ENCODE results near the gene DOK6.
"Not testable (repeated sequence)": the region's sequence is repeated elsewhere in the genome, so short reads cannot be mapped to it uniquely, and the experiment has no call there.

DOK6 gene

DNA sequence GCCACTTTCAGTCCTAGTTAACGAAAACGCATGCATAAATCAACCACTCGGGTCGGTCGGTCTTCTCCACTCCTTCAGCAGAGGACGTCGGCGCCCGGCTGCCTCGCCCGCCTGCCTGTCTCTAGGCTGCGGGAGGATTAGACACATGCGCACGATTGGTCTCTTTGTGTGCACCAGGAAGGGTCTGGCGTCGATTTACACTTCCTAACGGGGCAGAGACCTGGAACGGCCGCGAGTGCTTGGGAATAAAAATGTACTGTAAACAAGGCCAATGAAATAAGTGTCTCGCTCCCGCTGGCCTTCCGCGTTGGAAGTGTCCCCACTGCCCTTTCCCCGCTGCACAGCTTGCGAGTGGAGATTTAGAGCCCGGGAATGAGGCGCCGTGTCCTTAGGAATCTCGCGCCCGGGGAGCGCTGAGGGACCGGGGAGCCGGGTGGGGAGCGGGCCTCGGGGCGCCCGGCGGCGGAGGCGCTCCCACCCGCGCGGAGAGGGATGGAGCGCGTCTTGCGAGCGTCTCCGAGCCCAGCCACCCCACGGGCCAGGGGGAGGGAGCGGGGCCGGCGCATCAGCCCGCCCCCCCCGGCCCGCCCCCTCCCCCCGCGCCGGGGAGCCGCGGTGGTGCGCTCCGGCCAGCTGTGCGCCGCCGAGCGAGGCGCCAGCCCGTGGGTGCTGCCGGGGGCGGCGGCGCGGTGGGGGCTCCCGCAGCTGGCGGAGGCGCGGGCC, at the start of gene DOK6:
DOK6 (plus strand) TSS at position 636 of the 723 bp plus-strand sequence.
- DNase-seq: peak; percentile 18 to 69

- DNase-seq: no peak
Measured at GRCh38 chr18:69353023-69353422, 47.7 kb upstream of the DOK6 start.

DNA sequence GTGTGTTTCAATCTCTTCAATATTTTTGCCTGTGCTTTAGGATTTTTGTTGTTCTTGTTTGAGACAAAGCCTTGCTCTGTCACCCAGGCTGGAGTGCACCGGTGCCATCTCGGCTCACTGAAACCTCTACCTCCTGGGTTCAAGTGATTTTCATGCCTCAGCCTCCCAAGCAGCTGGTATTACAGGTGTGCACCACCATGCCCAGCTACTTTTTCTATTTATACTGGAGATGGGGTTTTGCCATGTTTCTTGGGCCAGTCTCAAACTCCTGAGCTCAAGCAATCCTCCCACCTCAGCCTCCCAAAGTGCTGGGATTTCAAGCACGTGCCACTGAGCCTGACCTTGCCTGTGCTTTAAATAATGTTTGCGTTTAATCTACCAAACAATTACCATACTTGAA, 43.1 kb upstream of the DOK6 start:
- no peak for DNase-seq

DNA sequence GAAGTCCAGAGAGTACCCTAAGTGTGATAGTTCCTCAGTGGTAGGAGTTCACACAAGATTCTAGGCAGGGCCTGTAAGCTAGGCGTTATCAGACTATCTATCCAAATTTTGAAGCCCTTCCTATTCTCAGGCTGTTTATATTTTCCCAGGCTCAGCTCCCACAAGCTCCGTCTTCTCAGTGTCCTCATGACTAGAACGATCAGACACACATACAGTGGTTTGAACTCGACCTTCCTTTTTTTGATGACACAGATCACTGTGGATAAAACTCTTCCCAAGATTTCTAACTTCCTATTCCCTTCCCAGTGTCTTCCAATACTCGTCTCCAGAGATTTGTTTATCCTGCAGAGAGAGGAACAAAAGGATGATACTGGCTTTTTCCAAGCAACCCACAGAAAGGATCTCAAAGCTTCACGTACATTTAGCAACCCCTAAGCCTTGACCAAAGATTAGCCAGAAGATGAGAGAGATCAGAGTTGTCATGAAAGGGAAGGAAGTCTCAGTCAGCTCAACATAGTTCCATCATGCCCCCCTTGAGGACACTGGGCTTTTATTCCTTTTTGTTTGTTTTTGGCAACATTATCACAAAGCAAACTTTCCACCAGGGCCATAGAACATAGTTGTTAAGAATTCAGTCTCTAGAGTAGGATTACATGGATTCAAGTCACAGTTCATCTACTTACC, 42.3 kb upstream of the DOK6 start:
- DNase-seq: no peak

- not testable (repeated sequence) for DNase-seq
Measured at GRCh38 chr18:69359768-69360167, 40.9 kb upstream of the DOK6 start.

- DNase-seq: no peak
Measured at GRCh38 chr18:69364930-69365329, 35.8 kb upstream of the DOK6 start.

GRCh38 chr18:69365658-69366057, 35.0 kb upstream of the DOK6 start:
- DNase-seq: no peak

- no peak for DNase-seq
Measured at GRCh38 chr18:69367104-69367503, 33.6 kb upstream of the DOK6 start.

DNA sequence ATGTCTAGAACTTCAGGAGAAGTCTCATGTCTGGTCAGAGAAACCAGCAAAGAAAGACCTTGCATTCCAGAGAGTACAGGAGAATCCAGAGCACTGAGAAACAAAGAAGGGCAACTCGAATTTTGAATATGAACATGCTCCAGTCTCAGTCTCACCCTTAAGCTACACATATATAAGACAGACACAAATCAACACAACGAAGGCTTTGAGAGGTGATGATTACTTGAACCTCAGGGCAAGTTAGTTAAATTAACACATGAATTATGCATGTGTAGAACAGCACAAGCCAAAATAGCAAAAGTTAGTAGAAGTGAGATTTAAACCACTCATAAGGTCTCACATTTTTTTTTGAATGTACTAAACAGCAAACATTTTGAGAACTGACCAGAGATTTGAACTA, 29.0 kb upstream of the DOK6 start:
- DNase-seq: no peak

DNA sequence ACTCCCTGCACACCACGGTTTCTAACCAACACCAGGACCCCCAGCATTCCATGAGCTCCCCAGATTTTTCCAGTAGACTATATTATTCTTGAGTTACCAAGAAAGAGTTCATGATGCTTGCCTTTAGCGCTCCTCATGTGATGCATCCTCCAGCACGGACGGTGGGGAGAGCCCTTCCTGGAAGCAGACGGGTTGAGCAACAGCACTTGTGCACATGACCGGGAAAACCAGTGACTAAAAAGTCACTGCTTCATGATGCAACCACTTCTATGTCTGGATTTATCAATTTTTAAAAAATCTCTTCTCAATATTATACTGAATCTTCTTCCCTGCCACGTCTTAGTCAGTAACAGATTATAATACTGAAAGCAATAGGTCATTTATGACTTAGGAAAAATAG, 20.4 kb upstream of the DOK6 start:
- no peak for DNase-seq

GRCh38 chr18:69383186-69383585, 17.5 kb upstream of the DOK6 start:
- DNase-seq: no peak

GRCh38 chr18:69387186-69387585, 13.5 kb upstream of the DOK6 start:
- no peak for DNase-seq

- no peak for DNase-seq
Measured at GRCh38 chr18:69388222-69388621, 12.5 kb upstream of the DOK6 start.

DNA sequence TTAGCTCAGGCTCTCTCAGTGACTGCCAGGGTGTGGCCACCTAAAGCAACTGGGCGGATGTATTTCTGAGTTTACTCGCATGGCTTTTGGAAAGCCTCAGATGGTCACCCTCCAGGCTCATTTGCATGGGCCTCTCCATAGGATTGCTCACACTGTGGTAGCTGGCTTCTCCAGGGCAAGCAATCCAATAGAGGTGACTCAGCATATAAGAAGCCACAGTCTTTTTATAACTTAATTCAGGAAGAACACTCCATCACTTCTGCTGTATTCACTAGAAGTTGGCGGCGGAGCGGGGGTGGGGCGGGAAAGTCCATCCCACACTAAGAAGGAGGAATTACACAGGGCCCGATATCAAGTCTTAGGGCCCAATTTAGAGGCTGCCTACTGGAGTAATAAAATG, 3.6 kb upstream of the DOK6 start:
- DNase-seq: no peak

- DNase-seq: no peak
Measured at GRCh38 chr18:69399253-69399652, 1.4 kb upstream of the DOK6 start.

DNA sequence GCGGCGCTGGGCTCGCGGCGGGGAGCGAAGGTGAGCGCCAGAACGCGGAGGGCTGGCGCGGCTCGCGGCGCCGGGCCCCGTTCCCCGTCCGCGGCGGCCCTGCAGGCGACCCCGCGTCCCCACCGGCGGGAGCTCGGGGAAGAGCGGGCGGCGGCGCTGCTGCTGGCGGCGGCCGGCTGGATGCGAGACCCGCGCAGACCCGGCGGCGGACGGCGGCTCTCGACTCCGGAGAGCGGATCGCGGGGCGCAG, 213 bp downstream of the DOK6 start:
- DNase-seq: no peak

- no peak for DNase-seq
Measured at GRCh38 chr18:69401226-69401971, 711 bp downstream of the DOK6 start.

GRCh38 chr18:69401972-69402532, 1.4 kb downstream of the DOK6 start:
- no peak for DNase-seq

GRCh38 chr18:69402533-69402989, 1.9 kb downstream of the DOK6 start:
- no peak for DNase-seq

DNA sequence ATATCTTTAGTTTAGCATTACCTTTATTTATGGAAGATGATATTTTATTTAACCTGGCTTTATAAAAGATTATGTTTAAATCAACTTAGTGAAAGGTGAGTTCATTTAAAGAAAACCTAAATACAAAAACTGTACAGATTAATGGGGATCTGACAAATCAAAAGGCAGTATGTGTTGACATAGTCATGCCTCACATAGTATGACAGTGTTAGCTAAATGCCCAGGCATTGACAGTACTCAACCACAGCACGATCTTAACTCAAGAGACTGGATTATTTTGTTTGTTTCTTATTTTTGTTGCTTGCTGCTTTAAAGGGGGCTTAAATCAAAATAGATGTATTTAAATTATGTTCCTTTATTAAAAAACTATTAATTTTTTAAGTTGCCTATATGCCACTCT, 7.8 kb downstream of the DOK6 start:
- DNase-seq: no peak

- DNase-seq: no peak
Measured at GRCh38 chr18:69411199-69411598, 10.5 kb downstream of the DOK6 start.

DNA sequence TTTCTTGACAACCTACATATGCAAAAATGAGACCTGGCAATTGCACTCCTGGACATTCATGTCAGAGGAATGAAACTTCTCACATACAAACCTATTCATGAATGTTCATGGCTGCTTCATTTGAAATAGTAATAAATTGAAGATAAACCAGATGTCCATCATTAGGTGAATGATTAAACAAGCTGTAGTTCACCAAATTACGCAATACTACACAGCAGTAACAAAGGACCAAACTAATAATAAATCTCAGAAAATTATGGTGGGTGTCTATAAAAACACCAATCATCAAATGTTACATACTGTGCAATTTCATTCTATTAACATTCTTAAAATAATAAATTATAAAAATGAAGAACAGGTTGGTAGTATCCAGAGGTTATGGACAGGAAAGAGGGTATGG, 13.5 kb downstream of the DOK6 start:
- no peak for DNase-seq

GRCh38 chr18:69432847-69433246, 32.2 kb downstream of the DOK6 start:
- no peak for DNase-seq

GRCh38 chr18:69435000-69435399, 34.3 kb downstream of the DOK6 start:
- no peak for DNase-seq
